ENCODE measurements around the gene PF4V1.

The PF4V1 gene

DNA sequence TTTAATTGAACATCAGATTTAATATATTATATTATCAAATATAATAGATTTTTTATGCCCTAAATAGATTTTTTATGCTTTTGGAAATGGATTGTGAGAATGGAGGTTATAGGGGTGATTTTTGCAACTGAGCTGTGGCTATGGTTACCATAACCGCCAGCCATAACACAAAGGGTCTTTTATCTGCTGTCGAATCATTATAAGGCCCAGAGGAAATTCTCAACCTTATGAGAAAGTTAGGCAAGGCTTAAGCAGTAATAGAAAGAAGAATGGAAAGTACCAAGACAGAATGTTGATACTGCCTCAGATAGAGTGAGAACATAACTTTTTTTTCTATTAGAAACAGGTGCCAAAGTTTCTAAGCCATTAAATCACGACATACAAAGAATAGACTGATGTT lies 42.9 kb upstream of the PF4V1 start (continued):
- TF ChIP-seq IKZF3 (tag by site-specific recombination; IDR thresholded peaks at IDR 0.05): no peak
- no peak for TF ChIP-seq ZNF19 (tag by site-specific recombination; IDR thresholded peaks at IDR 0.05; ENCODE audit: low read depth)

DNA sequence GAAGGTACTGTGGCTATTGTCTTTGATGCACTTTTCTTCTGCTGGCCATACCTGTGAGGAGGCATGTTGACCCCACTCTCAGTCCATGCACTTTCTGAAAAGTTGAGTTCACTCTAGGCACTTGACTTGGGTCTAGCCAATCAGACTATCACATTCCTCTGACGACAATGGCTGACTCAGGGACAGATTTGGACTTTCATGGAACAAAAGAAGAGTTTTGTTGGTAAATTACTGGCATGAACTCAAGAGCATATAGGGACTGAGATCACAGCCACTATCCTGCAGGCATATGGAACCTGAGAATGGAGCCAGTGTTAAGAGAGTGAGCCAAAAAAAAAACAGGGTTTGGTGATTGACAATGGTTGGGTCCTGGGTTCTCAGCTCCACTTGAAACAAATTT lies 41.3 kb upstream of the PF4V1 start:
- ChIA-PET CTCF (no interaction called here), POLR2A (no interaction called here)
- Histone ChIP-seq H3K27ac (ENCODE audit: extremely low read depth, low read depth, low read length) (no peak overlapping the region), H3K9me3 (ENCODE audit: control insufficient read depth, insufficient read depth, low read depth, low read length) (no peaks in the 10 kb centered on the region), H3K4me1 (ENCODE audit: control insufficient read depth, insufficient read depth, low read length) (no peaks in the 10 kb centered on the region), H3K36me3 (ENCODE audit: control insufficient read depth in 2 of 2, insufficient read depth in 1 of 2, low read length in 2 of 2) (no peaks in the 10 kb centered on the region), H3K4me3 (ENCODE audit: low read depth, low read length) (no peak overlapping the region)
- TF ChIP-seq ZNF433 (tag by site-specific recombination; IDR thresholded peaks at IDR 0.05; ENCODE audit: low read depth): no peak

DNA sequence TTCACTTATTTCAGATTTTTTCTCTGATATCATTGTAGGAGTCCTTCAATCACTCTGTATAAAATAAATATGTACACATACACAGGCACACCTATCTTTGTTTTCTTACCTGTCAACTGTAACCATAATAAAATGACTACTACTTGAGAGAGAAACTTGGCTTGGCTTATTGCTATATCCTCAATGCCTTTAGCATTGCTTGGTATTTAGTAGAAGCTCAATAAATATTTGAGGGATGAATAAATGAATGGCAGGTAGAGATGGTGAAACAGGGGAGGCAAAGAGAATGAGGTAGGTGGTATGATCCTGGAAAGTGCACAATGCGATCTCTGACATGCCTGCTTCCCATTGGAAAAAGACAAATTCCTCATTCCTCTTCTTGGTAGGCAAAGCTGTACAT lies 38.4 kb upstream of the PF4V1 start:
- Histone ChIP-seq H3K4me1 (ENCODE audit: control insufficient read depth, insufficient read depth, low read length) (no peaks in the 10 kb centered on the region), H3K36me3 (ENCODE audit: control insufficient read depth in 2 of 2, insufficient read depth in 1 of 2, low read length in 2 of 2) (no peaks in the 10 kb centered on the region), H3K9me3 (ENCODE audit: control insufficient read depth, insufficient read depth, low read depth, low read length) (no peaks in the 10 kb centered on the region), H3K4me3 (ENCODE audit: low read depth, low read length) (no peak overlapping the region), H3K27ac (ENCODE audit: extremely low read depth, low read depth, low read length) (no peak overlapping the region)
- CTCF ChIA-PET: no interaction called here
- no peak for TF ChIP-seq ZNF133 (tag by site-specific recombination; IDR thresholded peaks at IDR 0.05)
- TF ChIP-seq, protein P1, sequence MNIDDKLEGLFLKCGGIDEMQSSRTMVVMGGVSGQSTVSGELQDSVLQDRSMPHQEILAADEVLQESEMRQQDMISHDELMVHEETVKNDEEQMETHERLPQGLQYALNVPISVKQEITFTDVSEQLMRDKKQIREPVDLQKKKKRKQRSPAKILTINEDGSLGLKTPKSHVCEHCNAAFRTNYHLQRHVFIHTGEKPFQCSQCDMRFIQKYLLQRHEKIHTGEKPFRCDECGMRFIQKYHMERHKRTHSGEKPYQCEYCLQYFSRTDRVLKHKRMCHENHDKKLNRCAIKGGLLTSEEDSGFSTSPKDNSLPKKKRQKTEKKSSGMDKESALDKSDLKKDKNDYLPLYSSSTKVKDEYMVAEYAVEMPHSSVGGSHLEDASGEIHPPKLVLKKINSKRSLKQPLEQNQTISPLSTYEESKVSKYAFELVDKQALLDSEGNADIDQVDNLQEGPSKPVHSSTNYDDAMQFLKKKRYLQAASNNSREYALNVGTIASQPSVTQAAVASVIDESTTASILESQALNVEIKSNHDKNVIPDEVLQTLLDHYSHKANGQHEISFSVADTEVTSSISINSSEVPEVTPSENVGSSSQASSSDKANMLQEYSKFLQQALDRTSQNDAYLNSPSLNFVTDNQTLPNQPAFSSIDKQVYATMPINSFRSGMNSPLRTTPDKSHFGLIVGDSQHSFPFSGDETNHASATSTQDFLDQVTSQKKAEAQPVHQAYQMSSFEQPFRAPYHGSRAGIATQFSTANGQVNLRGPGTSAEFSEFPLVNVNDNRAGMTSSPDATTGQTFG (tag by site-specific recombination; IDR thresholded peaks at IDR 0.05; ENCODE audit: borderline replicate concordance): no peak
- TF ChIP-seq ZNF777 (tag by site-specific recombination; IDR thresholded peaks at IDR 0.05; ENCODE audit: borderline replicate concordance): no peak
- no peak for TF ChIP-seq REPIN1 (tag by site-specific recombination; IDR thresholded peaks at IDR 0.05; ENCODE audit: low read depth)
- TF ChIP-seq, protein P2, sequence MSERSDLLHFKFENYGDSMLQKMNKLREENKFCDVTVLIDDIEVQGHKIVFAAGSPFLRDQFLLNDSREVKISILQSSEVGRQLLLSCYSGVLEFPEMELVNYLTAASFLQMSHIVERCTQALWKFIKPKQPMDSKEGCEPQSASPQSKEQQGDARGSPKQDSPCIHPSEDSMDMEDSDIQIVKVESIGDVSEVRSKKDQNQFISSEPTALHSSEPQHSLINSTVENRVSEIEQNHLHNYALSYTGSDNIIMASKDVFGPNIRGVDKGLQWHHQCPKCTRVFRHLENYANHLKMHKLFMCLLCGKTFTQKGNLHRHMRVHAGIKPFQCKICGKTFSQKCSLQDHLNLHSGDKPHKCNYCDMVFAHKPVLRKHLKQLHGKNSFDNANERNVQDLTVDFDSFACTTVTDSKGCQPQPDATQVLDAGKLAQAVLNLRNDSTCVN (tag by site-specific recombination; optimal IDR thresholded peaks at IDR 0.05): no peak
- TF ChIP-seq HOXC10 (CRISPR knock-in tag; IDR thresholded peaks at IDR 0.05): no peak
- TF ChIP-seq HOXD13 (CRISPR knock-in tag; IDR thresholded peaks at IDR 0.05; ENCODE audit: borderline replicate concordance): no peak
- TF ChIP-seq, protein P3, sequence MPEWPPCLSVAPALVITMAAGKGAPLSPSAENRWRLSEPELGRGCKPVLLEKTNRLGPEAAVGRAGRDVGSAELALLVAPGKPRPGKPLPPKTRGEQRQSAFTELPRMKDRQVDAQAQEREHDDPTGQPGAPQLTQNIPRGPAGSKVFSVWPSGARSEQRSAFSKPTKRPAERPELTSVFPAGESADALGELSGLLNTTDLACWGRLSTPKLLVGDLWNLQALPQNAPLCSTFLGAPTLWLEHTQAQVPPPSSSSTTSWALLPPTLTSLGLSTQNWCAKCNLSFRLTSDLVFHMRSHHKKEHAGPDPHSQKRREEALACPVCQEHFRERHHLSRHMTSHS (tag by site-specific recombination; IDR thresholded peaks at IDR 0.05): no peak
- TF ChIP-seq, protein P4, sequence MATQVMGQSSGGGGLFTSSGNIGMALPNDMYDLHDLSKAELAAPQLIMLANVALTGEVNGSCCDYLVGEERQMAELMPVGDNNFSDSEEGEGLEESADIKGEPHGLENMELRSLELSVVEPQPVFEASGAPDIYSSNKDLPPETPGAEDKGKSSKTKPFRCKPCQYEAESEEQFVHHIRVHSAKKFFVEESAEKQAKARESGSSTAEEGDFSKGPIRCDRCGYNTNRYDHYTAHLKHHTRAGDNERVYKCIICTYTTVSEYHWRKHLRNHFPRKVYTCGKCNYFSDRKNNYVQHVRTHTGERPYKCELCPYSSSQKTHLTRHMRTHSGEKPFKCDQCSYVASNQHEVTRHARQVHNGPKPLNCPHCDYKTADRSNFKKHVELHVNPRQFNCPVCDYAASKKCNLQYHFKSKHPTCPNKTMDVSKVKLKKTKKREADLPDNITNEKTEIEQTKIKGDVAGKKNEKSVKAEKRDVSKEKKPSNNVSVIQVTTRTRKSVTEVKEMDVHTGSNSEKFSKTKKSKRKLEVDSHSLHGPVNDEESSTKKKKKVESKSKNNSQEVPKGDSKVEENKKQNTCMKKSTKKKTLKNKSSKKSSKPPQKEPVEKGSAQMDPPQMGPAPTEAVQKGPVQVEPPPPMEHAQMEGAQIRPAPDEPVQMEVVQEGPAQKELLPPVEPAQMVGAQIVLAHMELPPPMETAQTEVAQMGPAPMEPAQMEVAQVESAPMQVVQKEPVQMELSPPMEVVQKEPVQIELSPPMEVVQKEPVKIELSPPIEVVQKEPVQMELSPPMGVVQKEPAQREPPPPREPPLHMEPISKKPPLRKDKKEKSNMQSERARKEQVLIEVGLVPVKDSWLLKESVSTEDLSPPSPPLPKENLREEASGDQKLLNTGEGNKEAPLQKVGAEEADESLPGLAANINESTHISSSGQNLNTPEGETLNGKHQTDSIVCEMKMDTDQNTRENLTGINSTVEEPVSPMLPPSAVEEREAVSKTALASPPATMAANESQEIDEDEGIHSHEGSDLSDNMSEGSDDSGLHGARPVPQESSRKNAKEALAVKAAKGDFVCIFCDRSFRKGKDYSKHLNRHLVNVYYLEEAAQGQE (tag by site-specific recombination; IDR thresholded peaks at IDR 0.05): no peak
- TF ChIP-seq GLI2 (tag by site-specific recombination; IDR thresholded peaks at IDR 0.05; ENCODE audit: borderline replicate concordance, low read depth): no peak
- no peak for TF ChIP-seq ZNF837 (tag by site-specific recombination; IDR thresholded peaks at IDR 0.05)
- TF ChIP-seq ZFHX2 (tag by site-specific recombination; conservative IDR thresholded peaks at IDR 0.05): no peak
- no peak for TF ChIP-seq ZNF600 (tag by site-specific recombination; IDR thresholded peaks at IDR 0.05)
- TF ChIP-seq, protein P5, sequence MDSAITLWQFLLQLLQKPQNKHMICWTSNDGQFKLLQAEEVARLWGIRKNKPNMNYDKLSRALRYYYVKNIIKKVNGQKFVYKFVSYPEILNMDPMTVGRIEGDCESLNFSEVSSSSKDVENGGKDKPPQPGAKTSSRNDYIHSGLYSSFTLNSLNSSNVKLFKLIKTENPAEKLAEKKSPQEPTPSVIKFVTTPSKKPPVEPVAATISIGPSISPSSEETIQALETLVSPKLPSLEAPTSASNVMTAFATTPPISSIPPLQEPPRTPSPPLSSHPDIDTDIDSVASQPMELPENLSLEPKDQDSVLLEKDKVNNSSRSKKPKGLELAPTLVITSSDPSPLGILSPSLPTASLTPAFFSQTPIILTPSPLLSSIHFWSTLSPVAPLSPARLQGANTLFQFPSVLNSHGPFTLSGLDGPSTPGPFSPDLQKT (IDR thresholded peaks at IDR 0.05; ENCODE audit: borderline replicate concordance, low read depth, low read length): no peak
- no peak for TF ChIP-seq ZNF248 (tag by site-specific recombination; IDR thresholded peaks at IDR 0.05)
- no peak for TF ChIP-seq HOXA7 (CRISPR knock-in tag; IDR thresholded peaks at IDR 0.05; ENCODE audit: borderline replicate concordance)
- TF ChIP-seq ZNF530 (tag by site-specific recombination; IDR thresholded peaks at IDR 0.05; ENCODE audit: low read depth): no peak
- no peak for TF ChIP-seq ZNF19 (tag by site-specific recombination; IDR thresholded peaks at IDR 0.05; ENCODE audit: low read depth)
- no peak for TF ChIP-seq ZNF677 (tag by site-specific recombination; IDR thresholded peaks at IDR 0.05)
- TF ChIP-seq ZNF544 (tag by site-specific recombination; IDR thresholded peaks at IDR 0.05): no peak
- POLR2A ChIA-PET: no interaction called here
